ENCODE data around the gene BLM. TPM values are rescaled to one million over a fixed set of nuclear protein-coding genes. Genes with fewer than 3 reads are reported as not detected.

The BLM gene
- total RNA-seq, 1 donor: 1.4 TPM

DNA sequence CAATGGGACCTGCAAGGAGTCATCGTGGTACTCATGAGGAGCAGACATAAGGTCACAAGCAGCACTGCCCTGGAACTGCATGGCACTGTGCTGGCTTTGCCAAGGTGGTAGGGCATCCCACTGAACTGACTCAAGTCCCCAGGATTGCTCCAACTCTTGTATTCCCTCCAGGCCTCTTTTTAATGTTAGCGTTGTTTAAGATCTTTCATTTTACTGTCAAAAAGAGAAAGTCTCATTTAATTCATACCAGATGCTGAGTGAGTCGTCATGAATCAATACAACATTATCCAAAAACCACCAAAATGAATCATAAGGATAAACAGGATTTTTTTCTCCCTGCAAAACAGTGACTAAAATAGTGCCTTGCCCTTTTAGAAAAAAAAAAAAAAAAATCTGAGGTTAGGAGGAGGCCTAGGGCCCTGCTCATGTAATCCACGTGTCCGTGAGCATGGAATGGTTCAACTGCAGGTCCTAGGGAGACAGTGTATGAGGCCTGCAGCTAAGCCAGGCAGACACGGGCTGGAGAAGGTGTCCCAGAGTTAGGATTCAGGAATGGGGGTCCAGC lies 36.7 kb upstream of the BLM start:
- H4K20me1 ChIP-seq (ENCODE audit: insufficient read depth, low read length): no peaks in the 10 kb centered on the region
- no peaks in the 10 kb centered on the region for H3K79me2 ChIP-seq (ENCODE audit: insufficient read depth, low read length)
- H3K4me3 ChIP-seq (ENCODE audit: insufficient read depth, low read length): peak overlapping the region; percentile 13
- no peaks in the 10 kb centered on the region for H3K9me3 ChIP-seq (ENCODE audit: low read depth, low read length)
- no peaks in the 10 kb centered on the region for H3K27me3 ChIP-seq (ENCODE audit: insufficient read depth, low read length)
- peak; percentile 86 for DNase-seq (ENCODE audit: insufficient read length, low spot score, missing footprints)
- TF ChIP-seq, protein P1, sequence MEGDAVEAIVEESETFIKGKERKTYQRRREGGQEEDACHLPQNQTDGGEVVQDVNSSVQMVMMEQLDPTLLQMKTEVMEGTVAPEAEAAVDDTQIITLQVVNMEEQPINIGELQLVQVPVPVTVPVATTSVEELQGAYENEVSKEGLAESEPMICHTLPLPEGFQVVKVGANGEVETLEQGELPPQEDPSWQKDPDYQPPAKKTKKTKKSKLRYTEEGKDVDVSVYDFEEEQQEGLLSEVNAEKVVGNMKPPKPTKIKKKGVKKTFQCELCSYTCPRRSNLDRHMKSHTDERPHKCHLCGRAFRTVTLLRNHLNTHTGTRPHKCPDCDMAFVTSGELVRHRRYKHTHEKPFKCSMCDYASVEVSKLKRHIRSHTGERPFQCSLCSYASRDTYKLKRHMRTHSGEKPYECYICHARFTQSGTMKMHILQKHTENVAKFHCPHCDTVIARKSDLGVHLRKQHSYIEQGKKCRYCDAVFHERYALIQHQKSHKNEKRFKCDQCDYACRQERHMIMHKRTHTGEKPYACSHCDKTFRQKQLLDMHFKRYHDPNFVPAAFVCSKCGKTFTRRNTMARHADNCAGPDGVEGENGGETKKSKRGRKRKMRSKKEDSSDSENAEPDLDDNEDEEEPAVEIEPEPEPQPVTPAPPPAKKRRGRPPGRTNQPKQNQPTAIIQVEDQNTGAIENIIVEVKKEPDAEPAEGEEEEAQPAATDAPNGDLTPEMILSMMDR (IDR thresholded peaks at IDR 0.05; ENCODE audit: extremely low read depth, low read depth, low read length): no peak
- H3K36me3 ChIP-seq (ENCODE audit: insufficient read depth, low read length): no peaks in the 10 kb centered on the region
- H3K4me1 ChIP-seq (ENCODE audit: insufficient read depth, low read length): peaks cover 22% of the 10 kb centered on the region
- peak overlapping the region; percentile 70 for H3K4me2 ChIP-seq (ENCODE audit: insufficient read depth, low read length)
- peak overlapping the region; percentile 90 for H3K27ac ChIP-seq (ENCODE audit: low read depth, low read length)
- H2AFZ ChIP-seq (ENCODE audit: low read length): peak overlapping the region; percentile 28

DNA sequence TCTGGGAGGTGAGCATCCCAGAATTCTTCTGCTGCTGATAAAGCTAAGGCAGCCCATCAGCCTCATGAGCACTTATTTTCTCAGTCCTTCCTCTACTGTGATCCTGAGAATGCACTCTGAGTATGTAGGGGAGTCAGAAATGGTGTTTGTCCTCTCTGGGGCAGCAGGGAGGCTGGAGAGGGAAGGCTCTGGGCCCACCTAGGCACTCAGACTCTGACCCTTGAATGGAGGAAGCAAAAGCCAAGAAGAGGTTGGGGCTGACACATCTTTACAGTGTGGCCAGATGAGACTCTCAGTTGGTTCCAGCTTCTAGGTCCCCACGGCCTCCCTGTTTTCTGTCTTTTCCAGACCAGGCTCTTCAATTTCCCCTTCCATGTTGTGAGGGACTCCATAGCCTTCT lies 36.1 kb upstream of the BLM start:
- no peaks in the 10 kb centered on the region for H3K9me3 ChIP-seq (ENCODE audit: low read depth, low read length)
- H4K20me1 ChIP-seq (ENCODE audit: insufficient read depth, low read length): no peaks in the 10 kb centered on the region
- DNase-seq (ENCODE audit: insufficient read length, low spot score, missing footprints): no peak
- H2AFZ ChIP-seq (ENCODE audit: low read length): peak overlapping the region; percentile 39
- H3K27me3 ChIP-seq (ENCODE audit: insufficient read depth, low read length): no peaks in the 10 kb centered on the region
- H3K4me1 ChIP-seq (ENCODE audit: insufficient read depth, low read length): peaks cover 22% of the 10 kb centered on the region
- peak overlapping the region; percentile 90 for H3K27ac ChIP-seq (ENCODE audit: low read depth, low read length)
- no peaks in the 10 kb centered on the region for H3K79me2 ChIP-seq (ENCODE audit: insufficient read depth, low read length)
- H3K4me2 ChIP-seq (ENCODE audit: insufficient read depth, low read length): no peak overlapping the region
- TF ChIP-seq, protein P1 (IDR thresholded peaks at IDR 0.05; ENCODE audit: extremely low read depth, low read depth, low read length): no peak
- H3K4me3 ChIP-seq (ENCODE audit: insufficient read depth, low read length): no peak overlapping the region
- no peaks in the 10 kb centered on the region for H3K36me3 ChIP-seq (ENCODE audit: insufficient read depth, low read length)

DNA sequence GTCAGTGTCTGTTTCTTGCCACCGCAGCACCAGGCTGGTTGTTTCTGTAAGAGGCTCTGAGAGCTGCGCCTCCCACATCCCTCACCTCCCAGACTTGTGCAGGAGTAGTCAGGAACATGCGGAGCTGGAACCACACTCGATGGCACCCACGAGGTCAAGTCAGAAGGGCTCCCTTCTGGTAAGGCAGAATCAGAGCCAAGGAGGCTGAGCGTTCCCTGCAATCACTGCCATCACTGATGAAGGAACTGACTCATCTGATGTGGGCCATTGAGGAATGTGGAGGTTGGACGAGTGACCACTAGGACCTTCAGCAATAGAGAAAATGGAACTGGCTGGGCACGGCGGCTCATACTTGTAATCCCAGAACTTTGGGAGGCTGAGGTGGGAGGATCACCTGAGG lies 35.7 kb upstream of the BLM start:
- peaks cover 22% of the 10 kb centered on the region for H3K4me1 ChIP-seq (ENCODE audit: insufficient read depth, low read length)
- H3K27me3 ChIP-seq (ENCODE audit: insufficient read depth, low read length): no peaks in the 10 kb centered on the region
- peak overlapping the region; percentile 90 for H3K27ac ChIP-seq (ENCODE audit: low read depth, low read length)
- no peaks in the 10 kb centered on the region for H4K20me1 ChIP-seq (ENCODE audit: insufficient read depth, low read length)
- H3K4me2 ChIP-seq (ENCODE audit: insufficient read depth, low read length): no peak overlapping the region
- no peaks in the 10 kb centered on the region for H3K36me3 ChIP-seq (ENCODE audit: insufficient read depth, low read length)
- H2AFZ ChIP-seq (ENCODE audit: low read length): peak overlapping the region; percentile 39
- H3K4me3 ChIP-seq (ENCODE audit: insufficient read depth, low read length): no peak overlapping the region
- DNase-seq (ENCODE audit: insufficient read length, low spot score, missing footprints): no peak
- TF ChIP-seq, protein P1 (IDR thresholded peaks at IDR 0.05; ENCODE audit: extremely low read depth, low read depth, low read length): no peak
- H3K79me2 ChIP-seq (ENCODE audit: insufficient read depth, low read length): no peaks in the 10 kb centered on the region
- H3K9me3 ChIP-seq (ENCODE audit: low read depth, low read length): no peaks in the 10 kb centered on the region

DNA sequence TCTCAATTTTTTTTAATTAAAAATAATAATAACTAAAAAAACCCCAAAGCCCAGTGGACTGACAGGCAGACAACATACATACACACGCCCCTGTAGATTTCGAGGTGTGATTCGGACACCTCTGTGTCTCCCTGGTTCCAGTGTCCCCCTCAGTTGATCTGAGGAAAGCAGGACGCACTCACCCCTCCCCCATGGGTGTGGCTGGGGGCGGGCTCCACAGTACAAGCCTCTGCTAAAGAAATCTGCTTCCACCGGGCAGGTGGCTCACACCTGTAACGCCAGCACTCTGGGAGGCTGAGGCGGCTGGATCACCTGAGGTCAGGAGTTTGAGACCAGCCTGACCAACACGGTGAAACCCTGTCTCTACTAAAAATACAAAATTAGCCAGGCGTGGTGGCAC lies 33.8 kb upstream of the BLM start:
- H3K4me1 ChIP-seq (ENCODE audit: insufficient read depth, low read length): peaks cover 20% of the 10 kb centered on the region
- no peaks in the 10 kb centered on the region for H3K27me3 ChIP-seq (ENCODE audit: insufficient read depth, low read length)
- H2AFZ ChIP-seq (ENCODE audit: low read length): no peak overlapping the region
- no peaks in the 10 kb centered on the region for H3K79me2 ChIP-seq (ENCODE audit: insufficient read depth, low read length)
- no peak for DNase-seq (ENCODE audit: insufficient read length, low spot score, missing footprints)
- no peak overlapping the region for H3K4me2 ChIP-seq (ENCODE audit: insufficient read depth, low read length)
- H3K9me3 ChIP-seq (ENCODE audit: low read depth, low read length): no peaks in the 10 kb centered on the region
- TF ChIP-seq, protein P1 (IDR thresholded peaks at IDR 0.05; ENCODE audit: extremely low read depth, low read depth, low read length): no peak
- H3K27ac ChIP-seq (ENCODE audit: low read depth, low read length): no peak overlapping the region
- H3K4me3 ChIP-seq (ENCODE audit: insufficient read depth, low read length): no peak overlapping the region
- no peaks in the 10 kb centered on the region for H4K20me1 ChIP-seq (ENCODE audit: insufficient read depth, low read length)
- H3K36me3 ChIP-seq (ENCODE audit: insufficient read depth, low read length): no peaks in the 10 kb centered on the region
